ENCODE measurements around the gene MYH15.

GRCh38 chr3:108447096-108447847, 63.1 kb downstream of the MYH15 start:
- TF ChIP-seq CTCF (IDR thresholded peaks at IDR 0.05) = no peak
- TF ChIP-seq POLR2A (IDR thresholded peaks at IDR 0.05) = no peak
